ENCODE measurements around the gene MGA.

The MGA gene

DNA sequence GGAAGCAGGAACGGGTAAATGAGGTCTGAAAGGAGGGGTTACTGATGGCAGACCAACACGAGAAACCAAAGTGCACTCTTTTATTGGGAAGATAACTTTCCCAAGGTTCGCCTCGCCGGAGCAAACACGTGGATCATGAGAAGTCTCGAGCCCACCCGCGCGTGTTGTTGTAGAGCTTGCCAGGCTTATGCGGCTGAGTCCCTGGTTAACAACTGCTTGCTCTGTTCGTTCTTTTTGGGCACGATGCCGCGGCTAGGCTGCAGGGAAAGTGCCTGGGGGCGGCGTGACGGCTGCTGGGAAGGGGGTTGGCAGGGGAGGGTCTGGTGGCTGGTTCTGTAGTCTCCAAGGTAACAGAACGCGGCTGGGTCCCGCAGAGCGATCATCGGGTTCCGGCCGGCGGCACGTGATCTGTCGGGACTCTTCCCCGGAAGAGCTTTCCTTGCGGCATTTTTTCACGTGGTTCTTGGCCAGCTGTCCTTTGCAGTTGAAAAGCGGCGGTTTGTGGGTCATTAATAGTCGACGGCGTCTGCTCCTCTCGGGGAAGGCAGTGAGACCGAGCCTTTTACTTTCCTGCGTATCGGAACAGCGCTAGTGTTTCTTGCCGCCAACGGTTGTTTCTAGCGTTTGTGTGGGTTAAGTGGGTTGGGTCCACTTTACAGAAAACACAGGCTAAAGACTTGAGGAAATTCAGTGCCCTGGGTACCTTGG is 1.5 kb downstream of the MGA start:
- in situ Hi-C loops (cut with HindIII; ENCODE audit: low sequenced_read_pairs) = no loop called here
- H3K4me3 ChIP-seq (ENCODE audit: low read depth, low read length) = peak overlapping the region; percentile 54
- TF ChIP-seq, protein P1, sequence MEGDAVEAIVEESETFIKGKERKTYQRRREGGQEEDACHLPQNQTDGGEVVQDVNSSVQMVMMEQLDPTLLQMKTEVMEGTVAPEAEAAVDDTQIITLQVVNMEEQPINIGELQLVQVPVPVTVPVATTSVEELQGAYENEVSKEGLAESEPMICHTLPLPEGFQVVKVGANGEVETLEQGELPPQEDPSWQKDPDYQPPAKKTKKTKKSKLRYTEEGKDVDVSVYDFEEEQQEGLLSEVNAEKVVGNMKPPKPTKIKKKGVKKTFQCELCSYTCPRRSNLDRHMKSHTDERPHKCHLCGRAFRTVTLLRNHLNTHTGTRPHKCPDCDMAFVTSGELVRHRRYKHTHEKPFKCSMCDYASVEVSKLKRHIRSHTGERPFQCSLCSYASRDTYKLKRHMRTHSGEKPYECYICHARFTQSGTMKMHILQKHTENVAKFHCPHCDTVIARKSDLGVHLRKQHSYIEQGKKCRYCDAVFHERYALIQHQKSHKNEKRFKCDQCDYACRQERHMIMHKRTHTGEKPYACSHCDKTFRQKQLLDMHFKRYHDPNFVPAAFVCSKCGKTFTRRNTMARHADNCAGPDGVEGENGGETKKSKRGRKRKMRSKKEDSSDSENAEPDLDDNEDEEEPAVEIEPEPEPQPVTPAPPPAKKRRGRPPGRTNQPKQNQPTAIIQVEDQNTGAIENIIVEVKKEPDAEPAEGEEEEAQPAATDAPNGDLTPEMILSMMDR (IDR thresholded peaks at IDR 0.05; ENCODE audit: low read depth, low read length, missing control alignments) = no peak
- peak; percentile 49 for DNase-seq (ENCODE audit: low read depth)

DNA sequence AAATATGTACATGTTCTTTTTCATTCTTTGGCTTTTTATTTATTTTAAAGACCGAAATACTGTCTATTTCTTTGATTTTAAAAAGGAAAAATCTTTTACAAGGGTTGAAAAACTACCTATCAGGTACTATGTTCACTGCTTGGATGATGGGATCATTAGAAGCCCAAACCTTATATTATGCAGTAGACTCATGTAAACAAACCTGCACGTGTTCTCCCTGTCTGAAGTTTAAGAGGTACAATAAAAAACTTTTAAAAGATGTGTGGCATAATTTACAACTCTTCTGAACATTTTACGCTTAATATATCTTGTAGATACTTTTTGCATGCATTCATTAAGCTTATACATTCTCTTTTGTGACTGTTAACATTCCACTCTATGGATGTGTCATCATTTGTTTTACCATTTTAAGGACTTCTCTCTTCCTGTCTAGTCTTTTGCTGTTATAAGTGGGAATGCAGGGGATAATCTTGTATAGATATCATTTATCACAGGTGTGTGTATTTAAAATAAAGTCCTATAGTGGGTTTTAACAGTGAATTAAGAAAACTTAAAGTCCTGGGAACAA is 6.2 kb downstream of the MGA start:
- DNase-seq (ENCODE audit: low read depth) = no peak
- TF ChIP-seq, protein P1 (IDR thresholded peaks at IDR 0.05; ENCODE audit: low read depth, low read length, missing control alignments) = no peak
- in situ Hi-C loops (cut with HindIII; ENCODE audit: low sequenced_read_pairs) = no loop called here
- H3K4me3 ChIP-seq (ENCODE audit: low read depth, low read length) = no peak overlapping the region

DNA sequence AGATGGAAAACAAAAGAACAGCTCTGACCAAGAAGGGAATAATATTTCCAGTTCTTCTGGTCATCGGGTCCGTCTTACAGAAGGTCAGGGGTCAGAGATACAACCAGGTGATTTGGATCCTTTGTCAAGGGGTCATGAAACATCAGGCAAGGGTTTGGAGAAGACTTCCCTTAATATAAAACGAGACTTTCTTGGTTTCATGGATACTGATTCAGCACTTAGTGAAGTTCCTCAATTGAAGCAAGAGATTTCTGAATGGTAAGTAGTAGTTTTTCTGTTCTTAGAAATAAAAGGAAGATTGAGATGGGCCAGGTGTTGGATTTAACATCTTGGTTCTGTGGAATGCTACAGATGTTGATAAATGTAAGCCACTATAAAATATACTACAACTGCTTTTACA is 9.5 kb downstream of the MGA start:
- no peak for DNase-seq (ENCODE audit: low read depth)
- in situ Hi-C loops (cut with HindIII; ENCODE audit: low sequenced_read_pairs) = no loop called here
- TF ChIP-seq, protein P1 (IDR thresholded peaks at IDR 0.05; ENCODE audit: low read depth, low read length, missing control alignments) = no peak
- no peak overlapping the region for H3K4me3 ChIP-seq (ENCODE audit: low read depth, low read length)

DNA sequence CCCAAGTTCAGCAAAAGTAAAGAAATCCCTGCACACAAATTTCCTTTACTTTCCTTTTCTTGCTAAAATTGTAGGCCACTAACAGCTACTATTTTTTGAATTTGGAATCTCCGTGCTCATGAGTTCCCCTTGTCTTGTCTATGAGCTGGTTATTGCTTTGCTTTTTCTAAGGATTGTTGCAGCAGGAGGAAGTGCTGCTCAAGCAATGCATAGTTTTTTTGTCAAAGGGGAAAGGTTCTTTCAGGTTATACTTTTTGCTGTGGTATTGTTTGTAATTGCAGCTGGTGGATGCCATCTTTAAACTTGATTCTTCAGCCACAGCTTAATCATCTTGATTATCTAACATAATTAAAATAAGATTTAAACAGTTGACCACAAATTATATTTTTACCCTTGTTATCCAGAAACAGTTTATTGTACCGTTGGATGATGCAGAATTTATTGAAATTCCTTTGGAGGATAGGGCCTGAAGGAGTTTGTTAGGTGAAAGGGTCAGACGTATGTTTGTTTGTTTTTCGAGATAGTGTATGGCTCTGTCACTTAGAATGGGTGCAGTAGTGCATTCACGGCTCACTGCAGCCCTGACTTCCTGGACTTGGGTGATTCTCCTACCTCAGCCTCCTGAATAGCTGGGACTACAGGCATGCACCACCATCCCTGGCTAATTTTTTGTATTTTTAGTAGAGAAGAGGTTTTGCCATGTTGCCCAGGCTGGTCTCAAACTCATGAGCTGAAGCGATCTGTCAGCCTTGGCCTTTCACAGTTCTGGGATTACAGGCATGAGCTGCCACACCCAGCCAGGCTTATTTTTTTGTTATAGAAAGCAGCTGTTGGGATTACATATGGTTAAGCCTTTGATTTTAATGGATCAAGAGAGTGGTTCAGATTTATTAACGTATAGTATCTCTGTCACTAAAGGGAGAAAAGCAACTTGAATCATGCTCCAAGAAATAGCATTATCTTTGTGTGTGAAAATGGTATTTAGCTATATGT is 11.7 kb downstream of the MGA start:
- no peak for DNase-seq (ENCODE audit: low read depth)
- in situ Hi-C loops (cut with HindIII; ENCODE audit: low sequenced_read_pairs) = no loop called here

DNA sequence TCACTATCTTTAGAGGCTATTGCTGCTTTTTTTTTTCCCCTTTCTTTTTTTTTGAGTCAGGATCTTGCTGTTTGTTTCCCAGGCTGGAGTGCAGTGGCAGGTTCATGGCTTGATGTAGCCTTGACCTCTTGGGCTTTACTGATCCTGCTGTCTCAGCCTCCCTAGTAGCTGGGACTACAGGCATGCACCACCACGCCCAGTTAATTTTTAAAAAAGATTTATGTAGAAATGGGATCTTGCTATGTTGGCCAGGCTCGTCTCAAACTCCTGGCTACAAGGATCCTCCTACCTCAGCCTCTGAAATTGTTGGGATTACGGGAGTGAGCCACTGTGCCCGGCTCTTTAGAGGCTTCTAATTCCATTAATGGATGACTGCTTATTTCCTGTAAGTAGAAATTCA is 15.1 kb downstream of the MGA start:
- no peak for DNase-seq (ENCODE audit: low read depth)
- H3K4me3 ChIP-seq (ENCODE audit: low read depth, low read length) = no peak overlapping the region
- in situ Hi-C loops (cut with HindIII; ENCODE audit: low sequenced_read_pairs) = no loop called here
- TF ChIP-seq, protein P1 (IDR thresholded peaks at IDR 0.05; ENCODE audit: low read depth, low read length, missing control alignments) = no peak

More for the DNA sequence above, 11.7 kb downstream of the MGA start:
- TF ChIP-seq, protein P1 (IDR thresholded peaks at IDR 0.05; ENCODE audit: low read depth, low read length, missing control alignments) = no peak
- H3K4me3 ChIP-seq (ENCODE audit: low read depth, low read length) = no peak overlapping the region

DNA sequence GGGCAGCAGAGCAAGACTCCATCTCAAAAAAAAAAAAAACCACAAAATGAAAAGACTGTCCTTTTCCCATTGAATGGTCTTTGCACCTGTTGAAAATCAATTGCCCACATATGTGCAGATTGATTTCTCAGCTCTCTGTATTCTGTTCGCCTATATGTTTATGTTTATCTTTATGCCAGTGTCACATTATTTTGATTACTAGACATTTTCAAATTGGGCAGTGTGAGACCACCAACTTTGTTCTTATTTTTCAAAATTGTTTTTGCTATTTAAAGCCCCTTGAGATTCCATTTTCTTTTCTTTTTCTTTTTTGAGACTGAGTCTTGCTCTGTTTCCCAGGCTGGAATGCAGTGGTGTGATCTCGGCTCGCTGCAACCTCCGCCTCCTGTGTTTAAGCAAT is 18.5 kb downstream of the MGA start:
- in situ Hi-C loops (cut with HindIII; ENCODE audit: low sequenced_read_pairs) = no loop called here
- no peak overlapping the region for H3K4me3 ChIP-seq (ENCODE audit: low read depth, low read length)
- no peak for DNase-seq (ENCODE audit: low read depth)
- TF ChIP-seq, protein P1 (IDR thresholded peaks at IDR 0.05; ENCODE audit: low read depth, low read length, missing control alignments) = no peak

All from astrocyte of the cerebellum (primary cell).